HFFc6 (cell line): ENCODE data around the gene TTC21B. TPM values are rescaled to one million over a fixed set of nuclear protein-coding genes. Genes with fewer than 3 reads are reported as not detected.

Source experiments
- DNase-seq: peaks from one replicate; pipeline ENCODE4 v3.0.0-alpha.2; 2018
- H3K27ac Mint-ChIP-seq: 2 replicates; pipeline ENCODE4 v1.8.0; 2020; ENCODE audit warnings: mild to moderate bottlenecking, mixed read lengths
- H3K27me3 Mint-ChIP-seq: 2 replicates; pipeline ENCODE4 v1.8.0; 2021; ENCODE audit warnings: mild to moderate bottlenecking, moderate library complexity, mixed read lengths; ENCODE audit not compliant: insufficient read depth
- H3K36me3 Mint-ChIP-seq: 2 replicates; pipeline ENCODE4 v1.8.0; 2021; ENCODE audit warnings: low read depth, mixed read lengths
- H3K4me1 Mint-ChIP-seq: 2 replicates; pipeline ENCODE4 v1.8.0; 2020; ENCODE audit warnings: low read depth, mixed read lengths
- H3K4me3 Mint-ChIP-seq: 2 replicates; pipeline ENCODE4 v1.8.0; 2020; ENCODE audit warnings: mild to moderate bottlenecking, moderate library complexity, mixed read lengths
- H3K9me3 Mint-ChIP-seq: 2 replicates; pipeline ENCODE4 v1.8.0; 2020; ENCODE audit warnings: mild to moderate bottlenecking, mixed read lengths
- CTCF ChIP-seq: fragments of 200-600 bp; sonication (generic); IDR thresholded peaks from 2 replicates; pipeline ENCODE4 v1.5.0; 2021; ENCODE audit warnings: antibody characterized with exemption, mild to moderate bottlenecking
- total RNA-seq, 6 experiments: library from RNA; stranded (reverse); fragmentation: NEBNext Ultra II Directional; extraction: Animal tissue kit (Norgen Biotek cat#: 25700); gene quantifications; 2 replicates in 1 of 6; 3 replicates in 5 of 6; pipeline ENCODE4 v1.2.3, GENCODE V29; 2021

TTC21B gene
- total RNA-seq, 6 experiments from 2014 or later = 9.4 to 13.0 (median 10.2) TPM

- H3K27ac Mint-ChIP-seq = no peak overlapping the region
- no peaks in the 10 kb centered on the region for H3K4me1 Mint-ChIP-seq
- H3K36me3 Mint-ChIP-seq = no peaks in the 10 kb centered on the region
- no peak for DNase-seq
- H3K4me3 Mint-ChIP-seq = no peak overlapping the region
- TF ChIP-seq CTCF = no peak
- H3K27me3 Mint-ChIP-seq = peaks cover 2% of the 10 kb centered on the region; the same call in 1 of the 2 replicates
- no peaks in the 10 kb centered on the region for H3K9me3 Mint-ChIP-seq
These were observed 17.1 kb upstream of the TTC21B start for GRCh38 chr2:165970663-165971062.

- DNase-seq = no peak
- peak; percentile 16; the same call in 1 of the 2 replicates for TF ChIP-seq CTCF
- Mint-ChIP-seq H3K27ac (no peak overlapping the region), H3K27me3 (peaks cover 2% of the 10 kb centered on the region; the same call in 1 of the 2 replicates), H3K4me1 (no peaks in the 10 kb centered on the region), H3K4me3 (no peak overlapping the region), H3K9me3 (no peaks in the 10 kb centered on the region), H3K36me3 (no peaks in the 10 kb centered on the region)
These were observed 15.7 kb upstream of the TTC21B start for GRCh38 chr2:165969227-165969626.

GRCh38 chr2:165967746-165968145 lies 14.2 kb upstream of the TTC21B start:
- Mint-ChIP-seq H3K4me3 (no peak overlapping the region), H3K4me1 (no peaks in the 10 kb centered on the region), H3K36me3 (no peaks in the 10 kb centered on the region), H3K27ac (no peak overlapping the region), H3K27me3 (peaks cover 2% of the 10 kb centered on the region; the same call in 1 of the 2 replicates), H3K9me3 (no peaks in the 10 kb centered on the region)
- TF ChIP-seq CTCF = no peak
- no peak for DNase-seq

GRCh38 chr2:165961818-165962217 lies 8.2 kb upstream of the TTC21B start:
- Mint-ChIP-seq H3K27me3 (peaks cover 1% of the 10 kb centered on the region; the same call in 1 of the 2 replicates), H3K9me3 (no peaks in the 10 kb centered on the region), H3K4me3 (no peak overlapping the region), H3K27ac (no peak overlapping the region), H3K4me1 (no peaks in the 10 kb centered on the region), H3K36me3 (no peaks in the 10 kb centered on the region)
- TF ChIP-seq CTCF = no peak
- DNase-seq = no peak

- H3K4me3 Mint-ChIP-seq = no peak overlapping the region
These were observed 5.8 kb upstream of the TTC21B start for GRCh38 chr2:165959371-165959770.

More at GRCh38 chr2:165959371-165959770, 5.8 kb upstream of the TTC21B start:
- no peaks in the 10 kb centered on the region for H3K9me3 Mint-ChIP-seq
- no peak overlapping the region for H3K27ac Mint-ChIP-seq
- DNase-seq = no peak
- H3K36me3 Mint-ChIP-seq = no peaks in the 10 kb centered on the region
- H3K4me1 Mint-ChIP-seq = peaks cover 13% of the 10 kb centered on the region
- peaks cover 1% of the 10 kb centered on the region; the same call in 1 of the 2 replicates for H3K27me3 Mint-ChIP-seq
- no peak for TF ChIP-seq CTCF
